ES-I3 (cell line): ENCODE measurements around the gene SNRNP70.
"Not testable (repeated sequence)": the region's sequence is repeated elsewhere in the genome, so short reads cannot be mapped to it uniquely, and the experiment has no call there.

Source experiments
- H3K36me3 ChIP-seq: 2 replicates; pipeline ENCODE4 v1.6.1; 2013; ENCODE audit warnings: mild to moderate bottlenecking, low read length, control low read depth, moderate library complexity; ENCODE audit not compliant: insufficient read depth
- H3K4me1 ChIP-seq: 2 replicates; pipeline ENCODE4 v1.6.1; 2013; ENCODE audit warnings: mild to moderate bottlenecking, control low read depth, low read length; ENCODE audit not compliant: insufficient read depth
- H3K9ac ChIP-seq: 2 replicates; pipeline ENCODE4 v1.6.1; 2013; ENCODE audit warnings: low read depth, mild to moderate bottlenecking, low read length, moderate library complexity
- H3K9me3 ChIP-seq: 2 replicates; pipeline ENCODE4 v1.6.1; 2013; ENCODE audit warnings: mild to moderate bottlenecking, low read length, moderate library complexity; ENCODE audit not compliant: control insufficient read depth, insufficient read depth

Gene SNRNP70

GRCh38 chr19:49117677-49118564 lies 32.7 kb downstream of the SNRNP70 start:
- Histone ChIP-seq H3K9me3 (no peaks in the 10 kb centered on the region), H3K4me1 (no peaks in the 10 kb centered on the region; the same call in 1 of the 2 replicates), H3K9ac (peak overlapping the region; percentile 90; the same call in 1 of the 2 replicates), H3K36me3 (no peaks in the 10 kb centered on the region)

GRCh38 chr19:49118565-49119410 lies 33.5 kb downstream of the SNRNP70 start, which contains the start of gene C19orf73:
Gene C19orf73 (minus strand): TSS chr19:49119143. CDS start chr19:49119022, 121 bp downstream.
- no peaks in the 10 kb centered on the region; the same call in 1 of the 2 replicates for H3K4me1 ChIP-seq
- H3K9ac ChIP-seq: peak within 1 kb of the TSS; percentile 90
- no peaks in the 10 kb centered on the region for H3K36me3 ChIP-seq
- H3K9me3 ChIP-seq: no peaks in the 10 kb centered on the region

- H3K9ac ChIP-seq: peak within 1 kb of the TSS; percentile 90
- no peaks in the 10 kb centered on the region for H3K36me3 ChIP-seq
- H3K9me3 ChIP-seq: no peaks in the 10 kb centered on the region
These were observed 34.4 kb downstream of the SNRNP70 start, which contains the start of gene PPFIA3 for GRCh38 chr19:49119411-49120324. Gene PPFIA3 (plus strand): TSS chr19:49119544. CDS start chr19:49127874, 8,330 bp downstream.

GRCh38 chr19:49120325-49120683 lies 35.1 kb downstream of the SNRNP70 start:
- Histone ChIP-seq H3K9me3 (no peaks in the 10 kb centered on the region), H3K4me1 (no peaks in the 10 kb centered on the region; the same call in 1 of the 2 replicates), H3K9ac (peak overlapping the region; percentile 55; the same call in 1 of the 2 replicates), H3K36me3 (no peaks in the 10 kb centered on the region)

More at GRCh38 chr19:49119411-49120324, 34.4 kb downstream of the SNRNP70 start, which contains the start of gene PPFIA3:
- H3K4me1 ChIP-seq: no peaks in the 10 kb centered on the region; the same call in 1 of the 2 replicates

GRCh38 chr19:49120868-49121267 lies 35.6 kb downstream of the SNRNP70 start:
- no peaks in the 10 kb centered on the region for H3K36me3 ChIP-seq
- no peaks in the 10 kb centered on the region; the same call in 1 of the 2 replicates for H3K4me1 ChIP-seq
- H3K9me3 ChIP-seq: no peaks in the 10 kb centered on the region
- no peak overlapping the region for H3K9ac ChIP-seq

GRCh38 chr19:49121841-49122240 lies 36.6 kb downstream of the SNRNP70 start:
- not testable (repeated sequence) for H3K4me1 ChIP-seq, H3K9me3 ChIP-seq, H3K9ac ChIP-seq, H3K36me3 ChIP-seq

- not testable (repeated sequence) for H3K9ac ChIP-seq, H3K36me3 ChIP-seq, H3K9me3 ChIP-seq, H3K4me1 ChIP-seq
These were observed 38.0 kb downstream of the SNRNP70 start for GRCh38 chr19:49123285-49123684.

- Histone ChIP-seq H3K9me3 (no peaks in the 10 kb centered on the region), H3K9ac (peak overlapping the region; percentile 17; the same call in 1 of the 2 replicates), H3K36me3 (no peaks in the 10 kb centered on the region), H3K4me1 (no peaks in the 10 kb centered on the region)
These were observed 39.9 kb downstream of the SNRNP70 start for GRCh38 chr19:49125025-49125731.

GRCh38 chr19:49126575-49126974 lies 41.3 kb downstream of the SNRNP70 start:
- H3K4me1 ChIP-seq: no peaks in the 10 kb centered on the region
- H3K9me3 ChIP-seq: no peaks in the 10 kb centered on the region
- H3K9ac ChIP-seq: no peak overlapping the region
- H3K36me3 ChIP-seq: no peaks in the 10 kb centered on the region

- H3K4me1 ChIP-seq, H3K9me3 ChIP-seq, H3K36me3 ChIP-seq: not testable (repeated sequence)
- H3K9ac ChIP-seq: peak overlapping the region; percentile 50; the same call in 1 of the 2 replicates
These were observed 42.0 kb downstream of the SNRNP70 start for GRCh38 chr19:49127225-49127624.

GRCh38 chr19:49127674-49128544 lies 42.7 kb downstream of the SNRNP70 start:
- H3K9ac ChIP-seq: peak overlapping the region; percentile 66; the same call in 1 of the 2 replicates
- H3K36me3 ChIP-seq: no peaks in the 10 kb centered on the region
- no peaks in the 10 kb centered on the region for H3K9me3 ChIP-seq
- no peaks in the 10 kb centered on the region for H3K4me1 ChIP-seq

- Histone ChIP-seq H3K9ac (peak overlapping the region; percentile 66; the same call in 1 of the 2 replicates), H3K9me3 (no peaks in the 10 kb centered on the region), H3K36me3 (no peaks in the 10 kb centered on the region), H3K4me1 (no peaks in the 10 kb centered on the region)
These were observed 43.4 kb downstream of the SNRNP70 start for GRCh38 chr19:49128545-49129237.
